Subcutaneous adipose tissue (tissue), 4 donors: ENCODE measurements around the gene TNFSF12. TPM values are rescaled to one million over a fixed set of nuclear protein-coding genes. Genes with fewer than 3 reads are reported as not detected.

Source experiments
- CTCF ChIP-seq: fragments of 450-650 bp; IDR thresholded peaks from one replicate; pipeline ENCODE4 v1.5.1; 2016; ENCODE audit warnings: low read depth, mild to moderate bottlenecking, control low read depth, antibody characterized with exemption, moderate library complexity
- total RNA-seq, 4 donors: library from RNA; depleted of rRNA; stranded (reverse); fragments of >200 nt; gene quantifications; one replicate each; pipeline ENCODE4 v1.1.0, GENCODE V29; 2016

The TNFSF12 gene
- total RNA-seq, 4 donors from 2014 or later: 21.2 to 61.9 (median 58.7) TPM

- no peak for TF ChIP-seq CTCF
Measured at GRCh38 chr17:7523033-7523432, 25.8 kb upstream of the TNFSF12 start.

- no peak for TF ChIP-seq CTCF
Measured at GRCh38 chr17:7528842-7529241, 20.0 kb upstream of the TNFSF12 start.

GRCh38 chr17:7530023-7530900, 18.6 kb upstream of the TNFSF12 start:
- TF ChIP-seq CTCF: no peak

- TF ChIP-seq CTCF: no peak
Measured at GRCh38 chr17:7538050-7538449, 10.8 kb upstream of the TNFSF12 start.

- no peak for TF ChIP-seq CTCF
Measured at GRCh38 chr17:7538891-7539545, 9.8 kb upstream of the TNFSF12 start.

- no peak for TF ChIP-seq CTCF
Measured at GRCh38 chr17:7541074-7541621, 7.7 kb upstream of the TNFSF12 start.

- no peak for TF ChIP-seq CTCF
Measured at GRCh38 chr17:7544911-7545310, 3.9 kb upstream of the TNFSF12 start.
